AG08395 (cell line): ENCODE results near the gene MLLT10.
A peak's percentile ranks its signal among the peaks of the same experiment; 100 is the strongest.

Experiments
- DNase-seq: peaks from one replicate; pipeline ENCODE4 v3.0.0; 2012; ENCODE audit warnings: mixed read lengths, low spot score

The MLLT10 gene

GRCh38 chr10:21533467-21534279 is at the start of gene MLLT10:
Gene MLLT10, plus strand, starts transcription at chr10:21534232. Its CDS starts 413 bp downstream, at chr10:21534645.
- DNase-seq: peak; percentile 91

GRCh38 chr10:21487416-21488180 is 46.4 kb upstream of the MLLT10 start:
- DNase-seq: no peak

- no peak for DNase-seq
These were observed 45.6 kb upstream of the MLLT10 start for GRCh38 chr10:21488246-21488956.

GRCh38 chr10:21488957-21489446 is 45.0 kb upstream of the MLLT10 start:
- no peak for DNase-seq

- no peak for DNase-seq
These were observed 43.9 kb upstream of the MLLT10 start for GRCh38 chr10:21490028-21490710.

GRCh38 chr10:21490711-21491105 is 43.3 kb upstream of the MLLT10 start:
- no peak for DNase-seq

GRCh38 chr10:21492421-21492820 is 41.6 kb upstream of the MLLT10 start:
- DNase-seq: no peak

GRCh38 chr10:21493784-21494183 is 40.2 kb upstream of the MLLT10 start:
- no peak for DNase-seq

GRCh38 chr10:21494191-21495001 is 39.6 kb upstream of the MLLT10 start:
- DNase-seq: no peak

GRCh38 chr10:21495002-21495751 is 38.9 kb upstream of the MLLT10 start:
- no peak for DNase-seq

GRCh38 chr10:21495752-21496342 is 38.2 kb upstream of the MLLT10 start:
- DNase-seq: peak; percentile 94

- DNase-seq: no peak
These were observed 37.5 kb upstream of the MLLT10 start for GRCh38 chr10:21496343-21497176.

GRCh38 chr10:21497177-21497807 is 36.7 kb upstream of the MLLT10 start:
- DNase-seq: peak; percentile 93

GRCh38 chr10:21498377-21498776 is 35.7 kb upstream of the MLLT10 start:
- DNase-seq: no peak

GRCh38 chr10:21498986-21499385 is 35.0 kb upstream of the MLLT10 start:
- no peak for DNase-seq

GRCh38 chr10:21499701-21500577 is 34.1 kb upstream of the MLLT10 start:
- DNase-seq: no peak

- no peak for DNase-seq
These were observed 33.5 kb upstream of the MLLT10 start for GRCh38 chr10:21500578-21500910.

GRCh38 chr10:21501091-21501490 is 32.9 kb upstream of the MLLT10 start:
- DNase-seq: no peak
